Activated CD8-positive, alpha-beta memory T cell treated with anti-CD3 and anti-CD28 coated beads, Interleukin-2, amount 50 U/mL, for 4 hours (primary cell): Measurements from ENCODE around the gene SMTN.

Experiments
- DNase-seq: peaks from one replicate; pipeline ENCODE4 v3.0.0-alpha.2; 2020

Gene SMTN

GRCh38 chr22:31133911-31134310 lies 52.8 kb downstream of the SMTN start:
- DNase-seq = no peak

- no peak for DNase-seq
Observed at GRCh38 chr22:31134688-31135087, 53.6 kb downstream of the SMTN start.

GRCh38 chr22:31135706-31136105 lies 54.6 kb downstream of the SMTN start:
- DNase-seq = no peak

- no peak for DNase-seq
Observed at GRCh38 chr22:31136155-31136554, 55.0 kb downstream of the SMTN start.

- no peak for DNase-seq
Observed at GRCh38 chr22:31136711-31137110, 55.6 kb downstream of the SMTN start.

- no peak for DNase-seq
Observed at GRCh38 chr22:31137721-31138120, 56.6 kb downstream of the SMTN start.

GRCh38 chr22:31138126-31138525 lies 57.0 kb downstream of the SMTN start:
- DNase-seq = no peak

- DNase-seq = no peak
Observed at GRCh38 chr22:31139066-31139465, 57.9 kb downstream of the SMTN start.

GRCh38 chr22:31139866-31140716 lies 59.0 kb downstream of the SMTN start, which contains the start of gene PLA2G3:
Gene PLA2G3 (minus strand): TSS chr22:31140508. CDS start chr22:31140354, 154 bp downstream.
- DNase-seq = no peak

- no peak for DNase-seq
Observed at GRCh38 chr22:31140746-31141145, 59.6 kb downstream of the SMTN start.

- no peak for DNase-seq
Observed at GRCh38 chr22:31141551-31141950, 60.4 kb downstream of the SMTN start.

GRCh38 chr22:31142285-31142684 lies 61.2 kb downstream of the SMTN start:
- no peak for DNase-seq

GRCh38 chr22:31143038-31143437 lies 61.9 kb downstream of the SMTN start:
- no peak for DNase-seq

GRCh38 chr22:31143537-31143936 lies 62.4 kb downstream of the SMTN start:
- DNase-seq = no peak

- DNase-seq = no peak
Observed at GRCh38 chr22:31144223-31144622, 63.1 kb downstream of the SMTN start.

GRCh38 chr22:31148488-31148887 lies 67.4 kb downstream of the SMTN start:
- no peak for DNase-seq

- DNase-seq = no peak
Observed at GRCh38 chr22:31148953-31149627, 68.0 kb downstream of the SMTN start.

GRCh38 chr22:31150615-31151014 lies 69.5 kb downstream of the SMTN start:
- DNase-seq = no peak

GRCh38 chr22:31151872-31152271 lies 70.8 kb downstream of the SMTN start:
- DNase-seq = no peak

GRCh38 chr22:31153357-31153756 lies 72.2 kb downstream of the SMTN start:
- no peak for DNase-seq
